HCT116 (cell line): Measurements from ENCODE around the gene CLCN1. TPM values are rescaled to one million over a fixed set of nuclear protein-coding genes. Genes with fewer than 3 reads are reported as not detected.

ENCODE experiments used
- ATAC-seq: fragments of 200-7000 bp; cut with Tn5 transposase; 2 replicates; pipeline ENCODE4 v1.9.1; 2020; ENCODE audit warnings: mild to moderate bottlenecking, moderate library complexity
- BruUV-seq: library from RNA; stranded (reverse); fragments of 400-500 nt; replicated peaks from 2 replicates; lab custom pipeline; 2021; lab: Mats Ljungman, UMichigan
- CTCF ChIA-PET: fragments of 300-600 bp; sonication (Branson Sonifier 250); formaldehyde crosslinking; loops from one replicate; lab custom pipeline; 2021; ENCODE audit warnings: antibody characterized with exemption; lab: Charles Lee
- POLR2A ChIA-PET: fragments of 300-600, 350-600 bp; sonication (Branson Sonifier 250); formaldehyde crosslinking; loops from one replicate; lab custom pipeline; 2021; ENCODE audit warnings: antibody characterized with exemption; lab: Charles Lee
- RAD21 ChIA-PET, 2 experiments: fragments of 300-600 bp; sonication (Branson Sonifier 250); formaldehyde crosslinking; loops; one replicate each; lab custom pipeline; 2023; ENCODE audit warnings: low total read pairs in 2 of 2; ENCODE audit not compliant: uncharacterized antibody in 2 of 2, unreplicated experiment in 2 of 2, low non-redundant PET in 1 of 2; lab: Charles Lee
- DNase-seq: peaks from one replicate; pipeline ENCODE4 v3.0.0-alpha.2; 2010; ENCODE audit warnings: low read depth, low spot score
- H2AFZ ChIP-seq: fragments of 200-600 bp; shearing (Covaris generic), sonication (generic); 2 replicates; pipeline ENCODE4 v1.6.1; 2017; ENCODE audit warnings: low read depth, mixed run types, mixed read lengths, antibody characterized with exemption, low read length; ENCODE audit not compliant: poor library complexity, severe bottlenecking
- H3K27ac ChIP-seq: 2 replicates; pipeline ENCODE4 v1.5.1; 2012; ENCODE audit warnings: low read depth, low read length
- H3K27me3 ChIP-seq: fragments of 200-600 bp; sonication (generic); 2 replicates; pipeline ENCODE4 v1.6.1; 2016; ENCODE audit warnings: mixed run types, low read length, mixed read lengths; ENCODE audit not compliant: insufficient read depth
- H3K36me3 ChIP-seq, 2 experiments: fragments of 200-500 bp in 1 of 2; fragments of 200-600 bp in 1 of 2; sonication (Bioruptor generic) in 1 of 2; sonication (generic) in 1 of 2; 2 replicates each; pipeline versions ENCODE4 v1.5.1 to v1.6.1; 2014 to 2016; ENCODE audit warnings: low read length in 2 of 2, inconsistent platforms in 1 of 2, mixed read lengths in 1 of 2, mixed run types in 1 of 2; ENCODE audit not compliant: insufficient read depth in 2 of 2, control insufficient read depth in 1 of 2
- H3K4me1 ChIP-seq, 2 experiments: fragments of 200-600 bp in 1 of 2; sonication (generic) in 1 of 2; 2 replicates each; pipeline versions ENCODE4 v1.5.1 to v1.6.1; 2012 to 2017; ENCODE audit warnings: low read length in 2 of 2, inconsistent platforms in 1 of 2, mild to moderate bottlenecking in 1 of 2, mixed read lengths in 1 of 2, mixed run types in 1 of 2, moderate library complexity in 1 of 2; ENCODE audit not compliant: insufficient read depth in 2 of 2, control insufficient read depth in 1 of 2
- H3K4me2 ChIP-seq: fragments of 200-600 bp; sonication (generic); 2 replicates; pipeline ENCODE4 v1.6.1; 2017; ENCODE audit warnings: mixed run types, low read length, mixed read lengths
- H3K4me3 ChIP-seq, 2 experiments: fragments of 200-600 bp in 1 of 2; sonication (generic) in 1 of 2; replicated peaks in 1 of 2; 2 replicates each; pipeline ENCODE4 v1.5.1; 2011 to 2016; ENCODE audit warnings: low read length in 2 of 2, control low read depth in 1 of 2, low read depth in 1 of 2, mild to moderate bottlenecking in 1 of 2, mixed read lengths in 1 of 2, mixed run types in 1 of 2
- H3K79me2 ChIP-seq: fragments of 200-600 bp; sonication (generic); 2 replicates; pipeline ENCODE4 v1.6.1; 2017; ENCODE audit warnings: mild to moderate bottlenecking, mixed run types, low read length, moderate library complexity, mixed read lengths; ENCODE audit not compliant: insufficient read depth
- H3K9ac ChIP-seq: fragments of 200-600 bp; sonication (generic); 2 replicates; pipeline ENCODE4 v1.6.1; 2016; ENCODE audit warnings: low read length, mixed read lengths
- H3K9me2 ChIP-seq: fragments of 200-600 bp; sonication (generic), shearing (Covaris generic); 2 replicates; pipeline ENCODE4 v1.6.1; 2017; ENCODE audit warnings: mixed run types, mild to moderate bottlenecking, moderate library complexity; ENCODE audit not compliant: insufficient read depth
- H3K9me3 ChIP-seq, 2 experiments: fragments of 200-500 bp in 1 of 2; fragments of 200-600 bp in 1 of 2; sonication (Bioruptor generic) in 1 of 2; sonication (generic) in 1 of 2; 2 replicates each; pipeline ENCODE4 v1.6.1; 2014 to 2017; ENCODE audit warnings: low read length in 2 of 2, mixed read lengths in 2 of 2, inconsistent platforms in 1 of 2, low read depth in 1 of 2, mild to moderate bottlenecking in 1 of 2, mixed run types in 1 of 2, moderate library complexity in 1 of 2; ENCODE audit not compliant: control insufficient read depth in 1 of 2, insufficient read depth in 1 of 2
- H4K20me1 ChIP-seq: fragments of 200-600 bp; sonication (generic), shearing (Covaris generic); 2 replicates; pipeline ENCODE4 v1.6.1; 2017; ENCODE audit warnings: mixed run types, mild to moderate bottlenecking, moderate library complexity; ENCODE audit not compliant: insufficient read depth
- CEBPB ChIP-seq: IDR thresholded peaks from 2 replicates; pipeline ENCODE4 v1.6.1; 2012; ENCODE audit warnings: low read depth
- EGR1 ChIP-seq: IDR thresholded peaks from 2 replicates; pipeline ENCODE4 v1.6.1; 2012; ENCODE audit warnings: low read depth
- EZH2 ChIP-seq: fragments of 200-600 bp; sonication (generic); IDR thresholded peaks from 2 replicates; pipeline ENCODE4 v1.6.1; 2017; ENCODE audit warnings: antibody characterized with exemption, mixed run types
- EZH2phosphoT487 ChIP-seq: fragments of 200-600 bp; IDR thresholded peaks from 2 replicates; pipeline ENCODE4 v1.6.1; 2018; ENCODE audit warnings: antibody characterized with exemption, borderline replicate concordance
- JUND ChIP-seq: IDR thresholded peaks from 2 replicates; pipeline ENCODE4 v1.6.1; 2012
- POLR2A ChIP-seq: IDR thresholded peaks from 2 replicates; pipeline ENCODE4 v1.7.0; 2011; ENCODE audit warnings: borderline replicate concordance; ENCODE audit not compliant: insufficient read depth, insufficient read length; ENCODE audit errors: extremely low read depth
- POLR2AphosphoS5 ChIP-seq: IDR thresholded peaks from 2 replicates; pipeline ENCODE4 v1.6.1; 2011; ENCODE audit warnings: mild to moderate bottlenecking, low read depth, low read length, moderate library complexity
- SIN3A ChIP-seq: IDR thresholded peaks from 2 replicates; pipeline ENCODE4 v1.6.1; 2012; ENCODE audit warnings: low read depth
- SP1 ChIP-seq: IDR thresholded peaks from 2 replicates; pipeline ENCODE4 v1.6.1; 2012; ENCODE audit warnings: low read depth
- SRF ChIP-seq: IDR thresholded peaks from 2 replicates; pipeline ENCODE4 v1.6.1; 2012; ENCODE audit warnings: low read depth
- TCF7L2 ChIP-seq: IDR thresholded peaks from 2 replicates; pipeline ENCODE4 v1.7.0; 2011; ENCODE audit warnings: borderline replicate concordance, inconsistent platforms; ENCODE audit not compliant: insufficient read depth, insufficient read length; ENCODE audit errors: extremely low read depth
- YY1 ChIP-seq: IDR thresholded peaks from 2 replicates; pipeline ENCODE4 v1.6.1; 2011; ENCODE audit warnings: low read length, low read depth, moderate library complexity, mild to moderate bottlenecking; ENCODE audit not compliant: insufficient replicate concordance; ENCODE audit errors: extremely low read depth
- ZFX ChIP-seq: fragments of 450-650 bp; IDR thresholded peaks from 2 replicates; pipeline ENCODE4 v1.6.1; 2017
- ZNF274 ChIP-seq: fragments of 200-500 bp; sonication (Bioruptor generic); IDR thresholded peaks from 2 replicates; pipeline ENCODE4 v1.6.1; 2014; ENCODE audit warnings: mild to moderate bottlenecking, low read depth, low read length, inconsistent platforms
- intact Hi-C: fragments of 100-400 bp; cut with micrococcal nuclease; formaldehyde crosslinking; loops from 2 replicates; pipeline ENCODE4 v1.10.0; 2022
- total RNA-seq: library from RNA; stranded (reverse); gene quantifications from one replicate; pipeline ENCODE4 v1.2.1, GENCODE V29; 2021; ENCODE audit not compliant: unreplicated experiment
- TF ChIP-seq, protein P1 (sequence below): IDR thresholded peaks from 2 replicates; pipeline ENCODE4 v1.6.1; 2012
- TF ChIP-seq, protein P2 (sequence below): IDR thresholded peaks from 2 replicates; pipeline ENCODE4 v1.6.1; 2012
- TF ChIP-seq, protein P3 (sequence below), 3 experiments: fragments of 200-600 bp in 1 of 3; sonication (generic) in 1 of 3; IDR thresholded peaks in 2 of 3; conservative IDR thresholded peaks in 1 of 3; 2 replicates each; pipeline ENCODE4 v1.5.1; 2012 to 2017; ENCODE audit warnings: low read depth in 2 of 3, low read length in 2 of 3, antibody characterized with exemption in 1 of 3, borderline replicate concordance in 1 of 3, control low read depth in 1 of 3, mild to moderate bottlenecking in 1 of 3, mixed read lengths in 1 of 3, mixed run types in 1 of 3, moderate library complexity in 1 of 3; ENCODE audit not compliant: insufficient read depth in 1 of 3
- TF ChIP-seq, protein P4 (sequence below): IDR thresholded peaks from 2 replicates; pipeline ENCODE4 v1.6.1; 2011; ENCODE audit warnings: mild to moderate bottlenecking, low read length, moderate library complexity; ENCODE audit not compliant: insufficient replicate concordance; ENCODE audit errors: extremely low read depth

Gene CLCN1
- total RNA-seq, 1 experiment from 2014 or later: 0.47 TPM

DNA sequence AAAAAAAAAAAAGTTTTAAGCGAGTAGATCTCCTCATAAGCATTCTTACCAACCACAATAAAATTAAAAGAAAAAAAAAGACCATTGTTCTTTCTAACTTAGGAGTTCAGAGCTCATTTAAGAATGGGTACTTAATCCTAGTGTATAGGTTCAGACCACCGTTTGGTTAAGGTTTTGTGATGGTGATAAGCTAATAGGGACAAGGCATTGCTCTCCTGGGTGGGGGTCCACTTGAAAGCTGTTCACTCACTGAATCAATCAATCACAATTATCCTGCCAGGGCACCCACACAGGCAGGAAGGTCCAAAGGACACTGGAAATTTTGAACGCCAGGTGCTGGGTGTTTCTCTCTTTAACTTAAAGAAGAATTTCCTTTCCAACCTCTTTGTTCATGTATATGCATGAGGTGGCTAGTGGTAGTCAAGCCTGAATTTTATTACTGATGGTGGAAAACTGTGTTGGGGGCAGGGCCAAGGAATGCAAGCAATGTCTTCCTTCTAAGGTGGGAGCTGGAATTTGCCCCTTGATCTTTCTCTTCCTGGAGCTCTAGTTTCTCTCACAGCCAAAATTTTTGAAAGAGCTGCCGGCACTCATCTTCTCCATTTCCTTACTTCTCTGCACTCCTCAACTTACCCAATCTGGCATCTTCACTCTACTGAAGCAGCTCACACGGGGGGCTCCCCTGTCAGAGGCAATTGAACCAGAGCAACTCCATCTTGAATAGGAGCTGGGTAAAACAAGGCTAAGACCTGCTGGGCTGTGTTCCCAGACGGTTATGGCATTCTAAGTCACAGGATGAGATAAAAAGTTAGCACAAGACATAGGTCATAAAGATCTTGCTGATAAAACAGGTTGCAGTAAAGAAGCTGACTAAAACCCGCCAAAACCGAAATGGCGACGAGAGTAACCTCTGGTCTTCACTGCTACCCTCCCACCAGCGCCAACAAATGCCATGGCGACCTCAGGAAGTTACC, 54.1 kb downstream of the CLCN1 start:
- ChIA-PET CTCF (interaction anchor here (1.1 to 1.6 kb wide), 2 partner anchors 10 to 35 kb away, joined by 3 read pairs; no protein-coding TSS in a partner anchor), POLR2A (interaction anchor here (1.4 kb wide), 1 partner anchor 10 kb away, joined by 3 read pairs; no protein-coding TSS in a partner anchor), RAD21 (interaction anchor here in 1 of 2 experiments (0.9 kb wide), 1 partner anchor 130 kb away, joined by 3 read pairs; no protein-coding TSS in a partner anchor)
- no peak overlapping the region for H3K4me3 ChIP-seq
- H3K4me1 ChIP-seq: peaks cover 11 to 44% of the 10 kb centered on the region in 2 experiments
- H4K20me1 ChIP-seq: no peaks in the 10 kb centered on the region
- no TSS peak for BruUV-seq
- H3K36me3 ChIP-seq: no peaks in the 10 kb centered on the region
- TF ChIP-seq SIN3A (no peak), SP1 (no peak), YY1 (no peak), ZFX (no peak), ZNF274 (no peak), EGR1 (no peak), TCF7L2 (no peak), POLR2AphosphoS5 (no peak), EZH2 (no peak), EZH2phosphoT487 (no peak), SRF (no peak), POLR2A (no peak), JUND (no peak), CEBPB (no peak)
- TF ChIP-seq, protein P1, sequence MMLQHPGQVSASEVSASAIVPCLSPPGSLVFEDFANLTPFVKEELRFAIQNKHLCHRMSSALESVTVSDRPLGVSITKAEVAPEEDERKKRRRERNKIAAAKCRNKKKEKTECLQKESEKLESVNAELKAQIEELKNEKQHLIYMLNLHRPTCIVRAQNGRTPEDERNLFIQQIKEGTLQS: no peak
- TF ChIP-seq, protein P2, sequence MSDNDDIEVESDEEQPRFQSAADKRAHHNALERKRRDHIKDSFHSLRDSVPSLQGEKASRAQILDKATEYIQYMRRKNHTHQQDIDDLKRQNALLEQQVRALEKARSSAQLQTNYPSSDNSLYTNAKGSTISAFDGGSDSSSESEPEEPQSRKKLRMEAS: no peak
- TF ChIP-seq, protein P3, sequence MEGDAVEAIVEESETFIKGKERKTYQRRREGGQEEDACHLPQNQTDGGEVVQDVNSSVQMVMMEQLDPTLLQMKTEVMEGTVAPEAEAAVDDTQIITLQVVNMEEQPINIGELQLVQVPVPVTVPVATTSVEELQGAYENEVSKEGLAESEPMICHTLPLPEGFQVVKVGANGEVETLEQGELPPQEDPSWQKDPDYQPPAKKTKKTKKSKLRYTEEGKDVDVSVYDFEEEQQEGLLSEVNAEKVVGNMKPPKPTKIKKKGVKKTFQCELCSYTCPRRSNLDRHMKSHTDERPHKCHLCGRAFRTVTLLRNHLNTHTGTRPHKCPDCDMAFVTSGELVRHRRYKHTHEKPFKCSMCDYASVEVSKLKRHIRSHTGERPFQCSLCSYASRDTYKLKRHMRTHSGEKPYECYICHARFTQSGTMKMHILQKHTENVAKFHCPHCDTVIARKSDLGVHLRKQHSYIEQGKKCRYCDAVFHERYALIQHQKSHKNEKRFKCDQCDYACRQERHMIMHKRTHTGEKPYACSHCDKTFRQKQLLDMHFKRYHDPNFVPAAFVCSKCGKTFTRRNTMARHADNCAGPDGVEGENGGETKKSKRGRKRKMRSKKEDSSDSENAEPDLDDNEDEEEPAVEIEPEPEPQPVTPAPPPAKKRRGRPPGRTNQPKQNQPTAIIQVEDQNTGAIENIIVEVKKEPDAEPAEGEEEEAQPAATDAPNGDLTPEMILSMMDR (IDR thresholded peaks at IDR 0.05 in 2 of 3, conservative IDR thresholded peaks at IDR 0.05 in 1 of 3; ENCODE audit: borderline replicate concordance in 1 of 3, insufficient read depth in 1 of 3, low read depth in 2 of 3, low read length in 2 of 3): no peak
- TF ChIP-seq, protein P4, sequence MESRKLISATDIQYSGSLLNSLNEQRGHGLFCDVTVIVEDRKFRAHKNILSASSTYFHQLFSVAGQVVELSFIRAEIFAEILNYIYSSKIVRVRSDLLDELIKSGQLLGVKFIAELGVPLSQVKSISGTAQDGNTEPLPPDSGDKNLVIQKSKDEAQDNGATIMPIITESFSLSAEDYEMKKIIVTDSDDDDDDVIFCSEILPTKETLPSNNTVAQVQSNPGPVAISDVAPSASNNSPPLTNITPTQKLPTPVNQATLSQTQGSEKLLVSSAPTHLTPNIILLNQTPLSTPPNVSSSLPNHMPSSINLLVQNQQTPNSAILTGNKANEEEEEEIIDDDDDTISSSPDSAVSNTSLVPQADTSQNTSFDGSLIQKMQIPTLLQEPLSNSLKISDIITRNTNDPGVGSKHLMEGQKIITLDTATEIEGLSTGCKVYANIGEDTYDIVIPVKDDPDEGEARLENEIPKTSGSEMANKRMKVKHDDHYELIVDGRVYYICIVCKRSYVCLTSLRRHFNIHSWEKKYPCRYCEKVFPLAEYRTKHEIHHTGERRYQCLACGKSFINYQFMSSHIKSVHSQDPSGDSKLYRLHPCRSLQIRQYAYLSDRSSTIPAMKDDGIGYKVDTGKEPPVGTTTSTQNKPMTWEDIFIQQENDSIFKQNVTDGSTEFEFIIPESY: no peak
- no peak overlapping the region for H3K27ac ChIP-seq
- no peaks in the 10 kb centered on the region for H3K9me2 ChIP-seq
- peak overlapping the region; percentile 52 for H2AFZ ChIP-seq
- peak overlapping the region; percentile 59; the same call in 1 of the 2 replicates for H3K4me2 ChIP-seq
- H3K79me2 ChIP-seq: no peaks in the 10 kb centered on the region
- H3K27me3 ChIP-seq: no peaks in the 10 kb centered on the region
- DNase-seq (no peak), ATAC-seq (no peak)
- intact Hi-C loops: no loop called here
- no peak overlapping the region for H3K9ac ChIP-seq
- no peaks in the 10 kb centered on the region for H3K9me3 ChIP-seq
